Osteocyte (in vitro differentiated cells): ENCODE results near the gene MC2R. TPM values are rescaled to one million over a fixed set of nuclear protein-coding genes. Genes with fewer than 3 reads are reported as not detected.

Experiments used
- DNase-seq: peaks from one replicate; pipeline ENCODE4 v3.0.0; 2021; ENCODE audit warnings: mixed read lengths; ENCODE audit not compliant: unreplicated experiment; ENCODE audit errors: extremely low spot score
- H3K27ac Mint-ChIP-seq: one replicate; pipeline ENCODE4 v1.8.0; 2021; ENCODE audit warnings: mild to moderate bottlenecking, mixed read lengths; ENCODE audit not compliant: unreplicated experiment
- H3K27me3 Mint-ChIP-seq: one replicate; pipeline ENCODE4 v1.8.0; 2021; ENCODE audit warnings: mixed read lengths; ENCODE audit not compliant: unreplicated experiment
- H3K36me3 Mint-ChIP-seq: one replicate; pipeline ENCODE4 v1.8.0; 2021; ENCODE audit warnings: mixed read lengths; ENCODE audit not compliant: unreplicated experiment
- H3K4me1 Mint-ChIP-seq: one replicate; pipeline ENCODE4 v1.8.0; 2021; ENCODE audit warnings: mixed read lengths; ENCODE audit not compliant: unreplicated experiment
- H3K4me3 Mint-ChIP-seq: one replicate; pipeline ENCODE4 v1.8.0; 2021; ENCODE audit warnings: mild to moderate bottlenecking, moderate library complexity, mixed read lengths; ENCODE audit not compliant: unreplicated experiment
- H3K9me3 Mint-ChIP-seq: one replicate; pipeline ENCODE4 v1.8.0; 2021; ENCODE audit warnings: mixed read lengths; ENCODE audit not compliant: unreplicated experiment
- CTCF ChIP-seq: fragments of 200-600 bp; sonication (generic); IDR thresholded peaks from 2 replicates; pipeline ENCODE4 v1.5.0; 2021; ENCODE audit warnings: antibody characterized with exemption, mild to moderate bottlenecking, moderate library complexity
- total RNA-seq: library from RNA; stranded (reverse); gene quantifications from 2 replicates; pipeline ENCODE4 v1.2.1, GENCODE V29; 2021

Gene MC2R
- total RNA-seq, 1 donor from 2014 or later: not detected

- no peak overlapping the region for H3K4me3 Mint-ChIP-seq
- H3K4me1 Mint-ChIP-seq: no peaks in the 10 kb centered on the region
- no peak for TF ChIP-seq CTCF
- peaks cover 15% of the 10 kb centered on the region for H3K9me3 Mint-ChIP-seq
- DNase-seq: no peak
- no peak overlapping the region for H3K27ac Mint-ChIP-seq
- H3K27me3 Mint-ChIP-seq: no peaks in the 10 kb centered on the region
- no peaks in the 10 kb centered on the region for H3K36me3 Mint-ChIP-seq
Measured at GRCh38 chr18:13836559-13836958, 78.8 kb downstream of the MC2R start.

- H3K4me1 Mint-ChIP-seq: no peaks in the 10 kb centered on the region
- H3K36me3 Mint-ChIP-seq: no peaks in the 10 kb centered on the region
- TF ChIP-seq CTCF: no peak
- no peak for DNase-seq
- no peaks in the 10 kb centered on the region for H3K27me3 Mint-ChIP-seq
- no peak overlapping the region for H3K27ac Mint-ChIP-seq
- no peak overlapping the region for H3K4me3 Mint-ChIP-seq
- H3K9me3 Mint-ChIP-seq: peaks cover 14% of the 10 kb centered on the region
Measured at GRCh38 chr18:13835202-13835601, 80.1 kb downstream of the MC2R start.

- TF ChIP-seq CTCF: no peak
- Mint-ChIP-seq H3K36me3 (no peaks in the 10 kb centered on the region), H3K27ac (no peak overlapping the region), H3K4me3 (no peak overlapping the region), H3K4me1 (no peaks in the 10 kb centered on the region), H3K9me3 (peaks cover 14% of the 10 kb centered on the region), H3K27me3 (no peaks in the 10 kb centered on the region)
- no peak for DNase-seq
Measured at GRCh38 chr18:13834496-13835015, 80.8 kb downstream of the MC2R start.

Other genes with a start within 250 kb of the MC2R start
- gene FAM210A, start 189.0 kb downstream of the MC2R start, total RNA-seq: 12.5 and 13.8 TPM in 2 replicates
- 31.0 and 34.3 TPM in 2 replicates for gene RNMT, start 188.9 kb downstream of the MC2R start, total RNA-seq
- gene MC5R, start 91.4 kb downstream of the MC2R start, total RNA-seq: not detected in 2 replicates
- 3.5 and 5.2 TPM in 2 replicates for gene ZNF519, start 216.9 kb upstream of the MC2R start, total RNA-seq